Hematopoietic multipotent progenitor cell treated with erythropoietin and hydrocortisone succinate and interleukin-3 and kit ligand, for 8 days (in vitro differentiated cells): ENCODE results near the gene PP2D1.
"Not testable (repeated sequence)": the region's sequence is repeated elsewhere in the genome, so short reads cannot be mapped to it uniquely, and the experiment has no call there.

ENCODE experiments used
- DNase-seq: peaks from one replicate; pipeline ENCODE4 v3.0.0-alpha.2; 2015

PP2D1 gene

DNA sequence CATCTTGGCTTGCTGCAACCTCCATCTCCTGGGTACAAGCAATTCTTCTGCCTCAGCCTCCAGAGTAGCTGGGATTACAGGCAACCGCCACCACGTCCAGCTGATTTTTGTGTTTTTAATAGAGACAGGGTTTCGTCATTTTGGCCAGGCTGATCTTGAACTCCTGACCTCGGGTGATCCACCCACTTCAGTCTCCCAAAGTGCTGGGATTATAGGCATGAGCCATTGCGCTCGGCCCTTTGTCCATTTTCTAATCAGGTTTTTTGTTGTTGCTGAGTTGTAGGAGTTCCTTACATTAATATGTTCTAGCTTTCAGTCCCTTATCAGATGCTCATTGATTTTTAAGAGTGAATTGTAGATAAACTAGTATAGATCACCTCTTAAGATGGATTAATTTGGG lies 44.9 kb downstream of the PP2D1 start:
- no peak for DNase-seq

DNA sequence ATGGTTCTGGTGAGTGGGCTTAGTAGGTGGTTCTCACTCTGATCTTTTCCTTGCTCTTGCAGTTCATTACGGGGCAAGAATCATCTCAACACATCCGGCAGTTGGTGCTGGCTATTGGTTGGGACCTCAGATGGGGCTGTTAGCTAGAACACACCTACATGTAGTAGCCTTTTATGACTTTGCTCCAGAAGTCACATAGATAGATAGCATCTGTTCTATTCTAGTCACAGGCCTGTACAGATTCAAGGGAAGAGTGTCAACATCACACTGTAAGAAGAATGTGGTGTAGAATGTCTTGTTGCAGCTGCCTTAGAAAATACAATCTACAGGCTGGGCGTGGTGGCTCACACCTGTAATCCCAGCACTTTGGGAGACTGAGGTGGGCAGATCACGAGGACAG lies 50.1 kb downstream of the PP2D1 start:
- DNase-seq = no peak

GRCh38 chr3:19960696-19961095 lies 51.4 kb downstream of the PP2D1 start:
- peak; percentile 71 for DNase-seq

DNA sequence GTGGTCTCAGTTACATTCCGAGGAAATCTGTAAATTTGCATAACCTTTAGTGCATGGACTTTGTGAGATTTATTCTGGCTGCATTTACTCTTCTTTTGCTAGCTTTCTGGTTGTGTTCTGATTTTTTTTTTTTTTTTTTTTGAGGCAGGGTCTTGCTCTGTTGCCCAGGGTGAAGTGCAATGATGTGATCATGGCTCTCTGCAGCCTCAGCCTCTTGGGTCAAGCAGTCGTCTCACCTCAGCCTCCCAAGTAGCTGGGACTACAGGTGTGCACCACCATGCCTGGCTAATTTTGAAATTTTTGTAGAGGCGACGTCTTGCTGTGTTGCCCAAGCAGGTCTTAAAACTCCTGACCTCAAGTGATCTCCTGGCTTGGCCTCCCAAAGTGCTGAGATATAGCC lies 52.6 kb downstream of the PP2D1 start:
- no peak for DNase-seq

DNA sequence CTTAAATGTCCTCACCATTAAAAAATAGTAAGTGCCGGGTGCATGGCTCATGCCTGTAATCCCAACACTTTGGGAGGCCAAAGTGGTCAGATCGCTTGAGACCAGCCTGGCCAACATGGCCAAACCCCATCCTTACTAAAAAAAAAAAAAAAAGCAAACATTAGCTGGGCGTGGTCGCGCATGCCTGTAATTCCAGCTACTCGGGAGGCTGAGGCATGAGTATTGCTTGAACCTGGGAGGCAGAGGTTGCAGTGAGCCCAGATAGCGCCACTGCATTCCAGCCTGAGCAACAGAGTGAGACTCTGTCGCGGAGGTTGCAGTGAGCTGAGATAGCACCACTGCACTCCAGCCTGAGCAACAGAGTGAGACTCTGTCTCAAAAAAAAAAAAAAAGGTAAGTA lies 54.7 kb downstream of the PP2D1 start:
- not testable (repeated sequence) for DNase-seq

DNA sequence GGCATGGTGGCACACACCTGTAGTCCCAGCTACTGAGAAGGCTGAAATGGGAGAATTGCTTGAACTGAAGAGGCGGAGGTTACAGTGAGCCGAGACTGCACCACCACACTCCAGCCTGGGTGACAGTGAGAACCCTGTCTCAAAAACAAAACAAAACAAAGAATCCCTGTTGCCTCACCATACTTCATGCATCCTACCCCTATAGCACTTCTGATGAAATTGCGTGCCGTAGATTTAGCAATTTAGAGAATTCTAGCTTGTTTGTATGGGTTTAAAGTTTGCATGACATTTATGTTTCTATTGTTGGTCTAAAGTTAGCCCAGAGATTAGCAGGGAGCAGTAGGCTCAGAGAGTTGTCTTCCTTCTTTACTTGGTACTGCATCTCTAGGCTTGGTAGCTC lies 57.4 kb downstream of the PP2D1 start:
- DNase-seq = no peak

- DNase-seq = no peak
Measured at GRCh38 chr3:19950316-19950715, 61.7 kb downstream of the PP2D1 start.

DNA sequence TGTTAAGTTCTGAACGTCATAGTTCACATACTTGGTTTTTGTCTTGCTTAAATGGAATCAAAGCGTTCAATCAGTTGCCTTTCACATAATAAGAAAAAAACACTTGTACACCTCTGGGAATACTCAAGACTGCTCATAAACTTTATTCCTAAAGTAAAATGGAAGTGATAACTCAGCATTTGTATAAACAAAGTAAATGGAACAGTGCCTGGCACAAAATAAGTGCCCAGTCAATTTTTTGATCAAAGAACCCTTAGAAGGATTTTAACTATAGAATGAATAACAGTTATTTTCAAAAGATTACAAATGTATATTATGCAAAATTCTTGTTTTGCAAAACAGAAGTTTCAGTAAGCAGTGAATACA lies 63.9 kb downstream of the PP2D1 start:
- no peak for DNase-seq

DNA sequence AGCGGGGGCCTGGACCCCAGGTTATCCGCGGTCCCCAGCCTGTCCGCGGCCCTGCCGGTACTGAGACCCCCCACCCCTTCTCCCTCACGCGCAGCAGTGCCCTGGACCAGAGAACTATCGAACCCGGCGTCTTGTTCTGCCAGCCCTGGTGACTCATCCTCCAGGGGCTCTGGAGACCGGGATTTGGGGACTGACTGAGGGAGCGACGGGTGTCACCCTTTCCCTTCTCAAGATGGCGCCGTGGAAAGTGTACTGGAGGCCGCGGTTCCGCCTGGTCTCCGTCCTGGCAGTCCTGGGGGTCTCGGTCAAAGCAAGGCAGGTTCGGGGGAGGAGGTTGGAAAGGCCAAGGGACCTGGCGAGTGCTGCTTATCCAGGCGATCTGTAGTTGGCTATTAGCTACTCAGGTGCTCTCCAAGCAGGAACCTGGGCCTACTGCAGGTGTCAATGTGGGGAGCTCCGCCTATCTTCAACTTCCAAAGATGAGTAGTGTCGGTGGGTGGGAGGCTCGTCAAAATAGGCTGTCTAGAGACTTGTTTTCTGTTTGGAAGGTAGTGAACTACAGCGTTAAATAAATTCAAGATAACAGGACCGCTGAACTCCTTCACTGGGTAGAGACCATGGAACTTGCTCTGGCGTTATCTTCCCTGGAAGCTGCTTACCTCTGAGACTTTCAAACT lies 64.4 kb downstream of the PP2D1 start:
- peak; percentile 60 for DNase-seq

DNA sequence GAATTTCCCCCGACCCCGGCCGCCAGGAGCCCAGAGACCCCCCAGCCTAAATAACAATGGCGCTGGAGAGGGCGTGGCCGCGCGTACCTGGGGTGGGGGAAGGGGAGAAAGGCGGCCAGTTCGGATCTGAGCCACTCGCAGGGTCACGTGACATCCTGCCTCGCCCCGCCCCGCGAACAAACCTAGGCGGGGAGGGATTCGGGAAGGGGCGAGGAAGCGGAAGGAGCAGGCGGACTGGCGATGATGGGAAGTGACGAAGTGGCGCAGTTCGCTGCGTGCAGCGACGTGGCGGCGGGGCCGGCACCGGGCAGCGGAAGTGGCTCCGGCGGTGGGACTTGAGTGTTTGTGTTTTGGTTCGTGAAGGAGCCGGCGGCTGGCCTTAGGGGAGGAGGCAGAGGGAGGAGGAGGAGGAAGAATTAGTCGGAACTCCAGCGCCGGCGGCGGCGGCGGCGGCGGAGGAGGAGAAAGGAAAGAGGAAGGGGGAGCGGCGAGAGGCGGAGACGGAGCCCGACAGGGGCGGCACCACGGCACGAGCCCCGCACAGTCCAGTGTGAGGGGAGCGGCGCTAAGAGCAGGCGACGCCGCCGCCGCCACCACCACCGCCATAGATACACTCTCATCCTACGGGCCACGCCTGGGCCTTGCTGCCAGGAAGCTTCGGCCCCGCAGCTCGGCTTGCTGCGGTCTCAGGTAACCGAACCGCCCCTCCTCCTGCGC lies 65.1 kb downstream of the PP2D1 start, which contains the start of gene RAB5A:
Gene RAB5A (plus strand): TSS at position 266 of the 717 bp plus-strand sequence. CDS start 3,802 bp downstream, outside the sequence.
- peak; percentile 99 for DNase-seq

DNA sequence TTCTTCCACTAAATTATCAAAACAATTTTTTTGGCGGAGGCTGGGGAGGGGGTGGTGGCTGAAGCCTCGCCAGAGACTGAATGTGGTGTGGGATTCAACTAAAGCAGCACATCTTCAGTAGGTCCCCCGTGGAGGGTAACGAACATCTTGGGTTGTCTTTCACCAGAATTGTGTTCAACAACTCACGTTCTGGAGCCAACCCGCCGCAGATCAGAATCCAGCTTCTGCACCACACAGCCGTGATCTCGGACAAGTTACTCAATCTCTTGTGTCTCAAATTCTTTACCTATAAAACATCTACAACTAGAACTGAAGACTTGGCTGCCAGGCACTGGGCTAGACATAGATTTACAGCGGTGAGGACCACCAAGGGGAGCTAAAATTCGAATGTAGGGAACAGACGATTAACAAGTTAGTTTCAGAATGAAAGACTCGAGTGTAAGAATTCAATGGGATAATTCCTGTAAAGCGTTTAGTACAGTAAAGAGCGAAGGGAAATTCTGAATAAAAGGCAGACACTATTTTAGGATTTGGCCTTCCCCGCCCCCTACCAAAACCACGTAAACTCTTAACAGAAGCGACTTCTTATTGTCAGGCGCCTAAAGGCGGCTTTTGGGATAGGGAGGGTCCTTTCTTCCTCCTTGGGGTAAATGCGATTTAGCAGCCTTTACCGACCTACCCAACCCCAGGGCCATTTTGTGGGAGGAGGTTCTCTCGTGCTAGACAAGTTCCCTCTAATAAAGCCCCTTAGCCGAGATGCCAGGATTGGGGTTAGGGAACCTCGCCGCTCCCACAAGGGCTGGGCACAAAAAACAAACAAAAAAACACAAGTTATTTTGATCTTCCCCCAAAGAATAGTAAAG lies 65.9 kb downstream of the PP2D1 start:
- DNase-seq = peak; percentile 16

DNA sequence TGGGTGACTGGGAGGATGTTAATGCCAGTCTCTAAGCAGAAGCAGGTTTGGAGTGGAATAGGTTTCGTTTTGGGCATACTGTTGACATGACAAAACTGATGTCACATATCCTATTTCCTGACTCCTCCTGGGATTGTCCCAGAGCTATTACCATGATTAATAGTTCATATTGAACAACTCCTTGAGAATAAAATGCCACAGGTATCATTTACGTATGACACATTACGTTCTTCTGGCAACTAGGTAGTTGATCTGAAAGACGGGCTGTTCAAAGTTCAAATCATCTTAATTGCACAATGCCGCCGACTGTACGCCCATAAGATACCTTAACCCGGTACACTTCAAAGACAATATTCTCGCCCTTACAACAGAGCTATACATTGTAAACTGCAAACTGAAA lies 66.5 kb downstream of the PP2D1 start:
- DNase-seq = no peak

GRCh38 chr3:19940643-19941042 lies 71.4 kb downstream of the PP2D1 start:
- no peak for DNase-seq

DNA sequence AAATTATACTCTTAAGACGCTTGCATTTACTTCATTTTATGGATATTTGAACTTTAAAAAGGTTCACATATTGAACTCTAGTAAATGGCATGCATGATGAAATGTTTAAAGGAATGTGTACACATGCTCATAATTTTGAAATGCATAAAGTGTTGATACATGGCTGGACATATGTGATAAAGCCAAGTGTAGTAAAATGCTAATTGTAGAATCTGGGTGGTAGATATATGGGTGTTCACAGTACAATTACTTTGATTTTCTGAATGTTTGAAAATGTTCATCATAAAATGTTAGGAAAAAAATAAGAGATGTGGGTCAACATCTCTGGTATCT lies 73.8 kb downstream of the PP2D1 start:
- DNase-seq = no peak

DNA sequence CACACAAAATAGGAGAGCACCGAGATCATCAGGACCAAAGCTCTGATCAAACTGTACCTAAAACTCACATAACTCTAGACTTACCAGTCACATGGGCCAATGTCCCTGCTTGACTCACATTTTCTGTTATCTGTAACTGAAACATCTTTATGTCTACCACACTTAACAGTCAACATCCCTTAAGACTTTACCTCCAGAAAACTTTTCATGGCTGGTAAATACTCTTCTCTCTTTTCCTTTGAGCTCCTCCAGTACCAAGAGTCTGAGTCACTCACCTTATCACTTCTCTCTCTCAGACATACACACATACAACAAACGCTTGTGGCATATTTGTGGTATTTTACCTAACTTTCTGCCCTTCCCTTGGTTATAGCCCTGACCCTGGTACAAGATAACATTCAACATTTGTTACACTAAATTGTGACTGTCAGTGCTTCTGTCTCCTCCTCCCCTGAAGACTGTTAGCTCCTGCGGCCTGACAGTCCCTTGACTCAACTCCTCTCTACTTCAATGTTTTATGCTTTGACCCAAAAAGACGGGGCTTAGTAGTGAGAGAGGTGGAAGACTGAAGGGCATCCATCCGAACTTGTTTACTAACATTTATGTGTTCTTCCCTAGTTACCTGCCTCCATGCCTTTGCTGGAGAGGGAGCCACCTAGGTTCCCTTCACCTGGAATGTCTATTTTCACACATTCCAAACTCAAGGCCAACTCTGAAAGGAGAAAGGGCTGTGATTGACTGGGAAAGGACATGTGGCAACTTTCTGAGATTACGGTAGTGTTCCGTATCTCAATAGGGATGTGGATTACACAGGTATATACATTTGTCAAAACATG lies 74.4 kb downstream of the PP2D1 start:
- DNase-seq = peak; percentile 95
